Loucy (cell line): ENCODE data around the gene METTL4.

Experiments
- CTCF ChIP-seq: fragments of 200-600 bp; sonication (generic); conservative IDR thresholded peaks from 2 replicates; pipeline ENCODE4 v1.5.1; 2014; ENCODE audit warnings: mild to moderate bottlenecking, antibody characterized with exemption, low read length
- EZH2phosphoT487 ChIP-seq: fragments of 200-600 bp; IDR thresholded peaks from 2 replicates; pipeline ENCODE4 v1.6.1; 2018; ENCODE audit warnings: antibody characterized with exemption, mild to moderate bottlenecking, moderate library complexity, borderline replicate concordance

GRCh38 chr18:2568605-2569004, 2.7 kb downstream of the METTL4 start:
- no peak for TF ChIP-seq CTCF
- no peak for TF ChIP-seq EZH2phosphoT487
